Measurements from ENCODE around the gene MS4A6E. TPM values are rescaled to one million over a fixed set of nuclear protein-coding genes. Genes with fewer than 3 reads are reported as not detected.
A peak's percentile ranks its signal among the peaks of the same experiment; 100 is the strongest.
"Not testable (repeated sequence)": the region's sequence is repeated elsewhere in the genome, so short reads cannot be mapped to it uniquely, and the experiment has no call there.

The MS4A6E gene
- total RNA-seq, 2 experiments from 2014 or later = not detected

DNA sequence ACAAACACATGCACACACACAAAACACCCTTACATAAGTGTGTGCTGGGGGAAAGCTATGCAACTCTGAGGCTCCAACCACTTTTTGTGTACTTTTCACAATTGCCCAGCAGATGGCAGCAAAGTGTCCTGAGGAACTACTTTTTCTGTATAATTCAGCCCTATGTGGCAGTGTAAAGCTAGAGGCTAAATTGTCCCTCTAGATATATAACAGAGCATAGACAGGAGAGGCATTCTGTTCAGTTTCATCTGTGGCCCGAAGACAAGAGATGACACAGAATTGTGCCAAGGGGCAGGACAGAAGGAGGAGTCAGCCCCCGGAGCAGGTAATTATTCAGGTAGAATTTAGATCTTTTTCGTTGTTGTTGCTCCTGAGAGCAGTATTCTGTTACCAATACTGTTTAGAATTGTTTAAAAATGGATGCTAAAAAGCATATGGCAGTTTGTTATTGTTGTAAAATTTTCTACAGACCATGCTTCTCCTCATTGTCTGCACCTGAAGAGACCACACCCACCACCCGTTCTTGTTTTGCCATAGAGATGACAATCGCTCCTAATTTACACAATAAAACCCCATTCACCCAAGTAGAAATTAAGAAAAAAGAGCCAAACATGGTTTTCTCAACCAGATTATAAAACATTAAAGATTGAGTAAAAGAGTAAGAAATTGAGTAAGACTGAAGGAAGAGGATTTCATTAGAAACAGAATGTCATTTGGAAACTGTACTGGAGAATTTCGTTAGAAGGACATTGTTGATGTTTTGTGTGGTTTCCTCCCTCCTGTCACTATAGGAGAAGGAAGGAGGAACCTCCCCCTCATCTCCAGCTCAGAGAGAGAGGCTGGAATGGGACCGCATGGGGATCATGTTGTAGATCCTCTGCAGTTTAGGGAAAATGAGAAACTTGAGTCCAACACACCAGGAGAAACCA lies 36.8 kb downstream of the MS4A6E start:
- DNase-seq (peak; percentile 74), ATAC-seq (peak; percentile 69)
- Mint-ChIP-seq H3K4me3 (no peak overlapping the region), H3K36me3 (ENCODE audit: low read depth) (no peaks in the 10 kb centered on the region), H3K9me3 (no peaks in the 10 kb centered on the region), H3K27ac (no peak overlapping the region), H3K4me1 (ENCODE audit: low read depth) (peaks cover 7% of the 10 kb centered on the region), H3K27me3 (peaks cover 27% of the 10 kb centered on the region)
- ChIA-PET POLR2A (no interaction called here), CTCF (interaction anchor here (0.6 to 8.8 kb wide), 44 partner anchors 9 to 609 kb away, joined by 3 to 77 read pairs (median 4); partner anchors contain the start of genes MS4A14, MS4A7 and STX3)
- intact Hi-C loops (cut with micrococcal nuclease) = loop anchor here (2.0 to 5.0 kb wide), 2 partner anchors 123 to 255 kb away; no protein-coding TSS in a partner anchor
- TF ChIP-seq, protein P1, sequence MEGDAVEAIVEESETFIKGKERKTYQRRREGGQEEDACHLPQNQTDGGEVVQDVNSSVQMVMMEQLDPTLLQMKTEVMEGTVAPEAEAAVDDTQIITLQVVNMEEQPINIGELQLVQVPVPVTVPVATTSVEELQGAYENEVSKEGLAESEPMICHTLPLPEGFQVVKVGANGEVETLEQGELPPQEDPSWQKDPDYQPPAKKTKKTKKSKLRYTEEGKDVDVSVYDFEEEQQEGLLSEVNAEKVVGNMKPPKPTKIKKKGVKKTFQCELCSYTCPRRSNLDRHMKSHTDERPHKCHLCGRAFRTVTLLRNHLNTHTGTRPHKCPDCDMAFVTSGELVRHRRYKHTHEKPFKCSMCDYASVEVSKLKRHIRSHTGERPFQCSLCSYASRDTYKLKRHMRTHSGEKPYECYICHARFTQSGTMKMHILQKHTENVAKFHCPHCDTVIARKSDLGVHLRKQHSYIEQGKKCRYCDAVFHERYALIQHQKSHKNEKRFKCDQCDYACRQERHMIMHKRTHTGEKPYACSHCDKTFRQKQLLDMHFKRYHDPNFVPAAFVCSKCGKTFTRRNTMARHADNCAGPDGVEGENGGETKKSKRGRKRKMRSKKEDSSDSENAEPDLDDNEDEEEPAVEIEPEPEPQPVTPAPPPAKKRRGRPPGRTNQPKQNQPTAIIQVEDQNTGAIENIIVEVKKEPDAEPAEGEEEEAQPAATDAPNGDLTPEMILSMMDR (IDR thresholded peaks at IDR 0.05) = peak; percentile 76

DNA sequence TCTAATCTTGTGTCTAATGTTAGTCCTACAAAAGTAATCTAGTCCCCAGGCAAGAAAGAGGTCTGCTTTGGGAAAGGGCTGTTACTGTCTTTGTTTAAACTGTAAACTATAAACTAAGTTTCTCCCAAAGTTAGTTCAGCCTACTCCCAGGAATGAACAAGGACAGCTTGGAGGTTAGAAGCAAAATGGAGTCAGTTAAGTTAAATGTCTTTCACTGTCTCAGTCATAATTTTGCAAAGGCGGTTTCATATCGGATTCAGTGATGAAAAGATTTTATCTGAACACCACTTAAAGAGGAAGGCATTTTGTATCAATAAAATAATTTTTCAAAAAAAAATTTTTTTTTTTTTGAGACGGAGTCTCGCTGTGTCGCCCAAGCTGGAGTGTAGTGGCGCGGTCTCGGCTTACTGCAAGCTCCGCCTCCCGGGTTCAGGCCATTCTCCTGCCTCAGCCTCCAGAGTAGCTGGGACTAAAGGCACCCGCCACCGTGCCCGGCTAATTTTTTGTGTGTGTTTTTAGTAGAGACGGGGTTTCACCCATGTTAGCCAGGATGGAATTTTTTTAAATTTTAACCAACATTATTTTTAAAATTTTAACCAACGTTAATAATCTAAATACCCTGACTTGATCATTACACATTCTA lies 39.3 kb downstream of the MS4A6E start:
- H3K9me3 Mint-ChIP-seq; H3K36me3 Mint-ChIP-seq (ENCODE audit: low read depth); DNase-seq; POLR2A ChIA-PET; H3K4me3 Mint-ChIP-seq; H3K4me1 Mint-ChIP-seq (ENCODE audit: low read depth); ATAC-seq; H3K27ac Mint-ChIP-seq; intact Hi-C loops (cut with micrococcal nuclease): not testable (repeated sequence)
- peaks cover 37% of the 10 kb centered on the region for H3K27me3 Mint-ChIP-seq
- CTCF ChIA-PET = interaction anchor here (1.0 to 8.8 kb wide), 6 partner anchors 20 to 252 kb away, joined by 3 to 77 read pairs (median 4); no protein-coding TSS in a partner anchor

DNA sequence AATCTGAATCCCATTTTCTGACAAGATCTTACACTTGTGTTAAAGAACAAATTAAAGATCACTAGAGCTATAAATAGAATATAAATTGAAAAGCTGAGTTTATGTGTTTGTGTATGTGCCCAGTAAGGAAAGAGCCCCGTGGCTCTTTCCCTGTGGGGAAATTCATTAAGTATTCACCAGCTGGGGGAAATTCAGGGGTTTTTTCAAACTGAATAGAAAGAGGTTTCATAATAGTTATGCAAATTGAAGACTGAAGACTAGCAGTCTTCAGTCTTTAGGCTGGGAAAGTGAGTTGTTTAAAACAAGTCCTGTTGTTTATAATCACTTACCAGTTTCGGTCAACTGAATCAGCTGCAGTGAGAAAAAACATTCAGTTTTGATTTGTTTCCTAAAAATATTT lies 40.0 kb downstream of the MS4A6E start:
- ChIA-PET POLR2A (no interaction called here), CTCF (interaction anchor here (0.6 to 8.8 kb wide), 4 partner anchors 21 to 60 kb away, joined by 3 to 77 read pairs (median 4); no protein-coding TSS in a partner anchor)
- Mint-ChIP-seq H3K4me1 (ENCODE audit: low read depth) (peaks cover 7% of the 10 kb centered on the region), H3K36me3 (ENCODE audit: low read depth) (no peaks in the 10 kb centered on the region), H3K27me3 (peaks cover 39% of the 10 kb centered on the region), H3K9me3 (no peaks in the 10 kb centered on the region), H3K27ac (no peak overlapping the region), H3K4me3 (no peak overlapping the region)
- peak; percentile 39 for ATAC-seq
- TF ChIP-seq, protein P1 (IDR thresholded peaks at IDR 0.05) = no peak
- peak; percentile 7 for DNase-seq
- intact Hi-C loops (cut with micrococcal nuclease) = no loop called here

DNA sequence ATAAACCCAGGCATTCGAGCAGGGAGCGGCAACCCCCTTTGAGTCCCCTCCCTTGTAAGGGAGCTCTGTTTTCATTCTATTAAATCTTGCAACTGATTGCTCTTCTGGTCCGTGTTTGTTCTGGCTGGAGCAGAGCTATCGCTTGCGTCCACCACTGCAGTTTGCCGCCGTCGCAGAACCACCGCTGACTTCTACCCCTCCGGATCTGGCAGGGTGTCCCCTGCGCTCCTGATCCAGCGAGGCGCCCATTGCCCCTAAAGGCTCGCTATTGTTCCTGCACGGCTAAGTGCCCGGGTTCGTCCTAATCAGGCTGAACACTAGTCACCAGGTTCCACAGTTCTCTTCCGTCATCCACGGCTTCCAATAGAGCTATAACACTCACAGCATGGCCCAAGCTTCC lies 40.8 kb downstream of the MS4A6E start:
- ChIA-PET POLR2A (no interaction called here), CTCF (interaction anchor here (1.3 to 8.8 kb wide), 3 partner anchors 22 to 34 kb away, joined by 3 to 77 read pairs (median 5); no protein-coding TSS in a partner anchor)
- Mint-ChIP-seq H3K4me3 (no peak overlapping the region), H3K36me3 (ENCODE audit: low read depth) (no peaks in the 10 kb centered on the region), H3K27ac (no peak overlapping the region), H3K4me1 (ENCODE audit: low read depth) (peaks cover 3% of the 10 kb centered on the region), H3K9me3 (no peaks in the 10 kb centered on the region), H3K27me3 (peaks cover 38% of the 10 kb centered on the region)
- ATAC-seq (no peak), DNase-seq (no peak)
- TF ChIP-seq, protein P1 (IDR thresholded peaks at IDR 0.05) = no peak
- intact Hi-C loops (cut with micrococcal nuclease) = no loop called here

DNA sequence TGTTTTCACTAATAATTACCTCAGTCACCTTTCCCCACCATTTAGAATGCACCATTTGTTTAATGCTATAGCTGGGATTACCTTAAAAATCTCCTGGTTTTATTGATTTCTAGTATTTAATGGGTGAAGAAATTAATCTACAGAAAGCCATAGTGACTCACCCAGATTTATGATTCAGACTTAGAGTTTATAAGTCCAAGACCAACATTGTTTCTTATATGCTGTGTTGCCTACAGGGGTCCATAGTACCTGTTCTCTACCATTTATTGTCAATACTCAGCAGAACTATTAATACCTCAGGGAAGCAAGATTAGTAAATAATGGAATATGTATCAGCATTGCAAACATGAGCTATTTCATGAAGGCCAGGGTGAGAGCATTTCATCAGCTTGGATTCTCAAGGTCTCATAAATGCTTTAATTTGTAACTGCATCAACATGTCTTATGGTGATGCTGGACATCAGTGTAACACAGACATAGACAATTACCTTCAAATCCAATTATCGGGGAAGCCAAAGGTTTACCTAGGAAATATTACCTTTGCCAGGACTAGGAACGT lies 43.3 kb downstream of the MS4A6E start:
- Mint-ChIP-seq H3K27ac (no peak overlapping the region), H3K9me3 (no peaks in the 10 kb centered on the region), H3K36me3 (ENCODE audit: low read depth) (no peaks in the 10 kb centered on the region), H3K4me1 (ENCODE audit: low read depth) (peaks cover 3% of the 10 kb centered on the region), H3K4me3 (no peak overlapping the region), H3K27me3 (peaks cover 30% of the 10 kb centered on the region)
- intact Hi-C loops (cut with micrococcal nuclease) = no loop called here
- POLR2A ChIA-PET = no interaction called here
- CTCF ChIA-PET = no interaction called here
- TF ChIP-seq, protein P1 (IDR thresholded peaks at IDR 0.05) = no peak
- ATAC-seq (no peak), DNase-seq (no peak)

Data from activated CD8-positive, alpha-beta T cell treated with anti-CD3 and anti-CD28 coated beads for 36 hours (primary cell).